GM23338 (cell line): Measurements from ENCODE around the gene STK33. TPM values are rescaled to one million over a fixed set of nuclear protein-coding genes. Genes with fewer than 3 reads are reported as not detected.

Source experiments
- ATAC-seq: fragments of 200-7000 bp; cut with Tn5 transposase; 3 replicates; pipeline ENCODE4 v1.9.1; 2020
- DNase-seq: peaks from one replicate; pipeline ENCODE4 v3.0.0-alpha.2; 2015; ENCODE audit warnings: low spot score
- H2AFZ ChIP-seq: fragments of 200-600 bp; sonication (generic); 2 replicates; pipeline ENCODE4 v1.8.0; 2016; ENCODE audit warnings: antibody characterized with exemption, mild to moderate bottlenecking, moderate library complexity
- H3F3A ChIP-seq: fragments of 200-600 bp; sonication (generic); replicated peaks from 2 replicates; pipeline ENCODE4 v1.8.0; 2017; ENCODE audit warnings: antibody characterized with exemption, mixed run types, low read depth
- H3K27ac ChIP-seq: fragments of 200-600 bp; sonication (generic); 2 replicates; pipeline ENCODE4 v1.6.1; 2016; ENCODE audit warnings: low read depth
- H3K27me3 ChIP-seq: fragments of 200-600 bp; sonication (generic); 2 replicates; pipeline ENCODE4 v1.8.0; 2016; ENCODE audit warnings: mild to moderate bottlenecking, mixed run types, moderate library complexity; ENCODE audit not compliant: insufficient read depth
- H3K36me3 ChIP-seq: fragments of 200-600 bp; sonication (generic); 2 replicates; pipeline ENCODE4 v1.8.0; 2016; ENCODE audit warnings: mild to moderate bottlenecking; ENCODE audit not compliant: insufficient read depth
- H3K4me1 ChIP-seq: fragments of 200-600 bp; sonication (generic); 2 replicates; pipeline ENCODE4 v1.8.0; 2016; ENCODE audit warnings: mild to moderate bottlenecking, moderate library complexity; ENCODE audit not compliant: insufficient read depth
- H3K4me2 ChIP-seq: fragments of 200-600 bp; sonication (generic); 2 replicates; pipeline ENCODE4 v1.7.1; 2017; ENCODE audit warnings: mixed run types
- H3K4me3 ChIP-seq: fragments of 200-600 bp; sonication (generic); 2 replicates; pipeline ENCODE4 v1.6.1; 2016; ENCODE audit warnings: mixed run types
- H3K79me2 ChIP-seq: fragments of 200-600 bp; sonication (generic); replicated peaks from 2 replicates; pipeline ENCODE4 v1.8.0; 2017; ENCODE audit warnings: mild to moderate bottlenecking; ENCODE audit not compliant: insufficient read depth
- H3K9me2 ChIP-seq: fragments of 200-600 bp; sonication (generic); 2 replicates; pipeline ENCODE4 v1.8.0; 2017; ENCODE audit not compliant: insufficient read depth
- H4K20me1 ChIP-seq: fragments of 200-600 bp; sonication (generic); replicated peaks from 2 replicates; pipeline ENCODE4 v1.8.0; 2017; ENCODE audit warnings: mild to moderate bottlenecking; ENCODE audit not compliant: insufficient read depth
- H3K27ac Mint-ChIP-seq: 2 replicates; pipeline ENCODE4 v1.8.0; 2020; ENCODE audit warnings: inconsistent platforms, mild to moderate bottlenecking, moderate library complexity, mixed read lengths
- H3K27me3 Mint-ChIP-seq: 3 replicates; pipeline ENCODE4 v1.8.0; 2022; ENCODE audit warnings: low read depth, mild to moderate bottlenecking, moderate library complexity, mixed read lengths, inconsistent platforms; ENCODE audit not compliant: insufficient read depth, poor library complexity
- H3K36me3 Mint-ChIP-seq: 3 replicates; pipeline ENCODE4 v1.8.0; 2021; ENCODE audit warnings: low read depth, mild to moderate bottlenecking, inconsistent platforms, moderate library complexity, mixed read lengths
- H3K4me1 Mint-ChIP-seq: 3 replicates; pipeline ENCODE4 v1.8.0; 2020; ENCODE audit warnings: mild to moderate bottlenecking, inconsistent platforms, mixed read lengths
- H3K4me3 Mint-ChIP-seq: 3 replicates; pipeline ENCODE4 v1.8.0; 2021; ENCODE audit warnings: moderate library complexity, mild to moderate bottlenecking, inconsistent platforms, mixed read lengths
- H3K9me3 Mint-ChIP-seq: 3 replicates; pipeline ENCODE4 v1.8.0; 2020; ENCODE audit warnings: moderate library complexity, mild to moderate bottlenecking, inconsistent platforms, mixed read lengths
- CREB1 ChIP-seq: fragments of 250-450 bp; sonication (Bioruptor Pico); IDR thresholded peaks from 2 replicates; pipeline ENCODE4 v1.5.0; 2020; ENCODE audit warnings: low read depth, mild to moderate bottlenecking, moderate library complexity
- CTCF ChIP-seq, 2 experiments: fragments of 200-600 bp in 1 of 2; sonication (generic) in 1 of 2; conservative IDR thresholded peaks; 2 replicates each; pipeline versions ENCODE4 v1.5.1 to v1.6.1; 2016 to 2017; ENCODE audit warnings: antibody characterized with exemption in 2 of 2, low read depth in 2 of 2, mild to moderate bottlenecking in 2 of 2, moderate library complexity in 1 of 2
- EZH2 ChIP-seq: fragments of 200-600 bp; sonication (generic); IDR thresholded peaks from one replicate; pipeline ENCODE4 v1.8.0; 2017; ENCODE audit warnings: antibody characterized with exemption, mild to moderate bottlenecking, low read depth; ENCODE audit not compliant: unreplicated experiment
- JUNB ChIP-seq: IDR thresholded peaks from one replicate; pipeline ENCODE4 v1.6.1; 2016; ENCODE audit warnings: antibody characterized with exemption; ENCODE audit not compliant: unreplicated experiment
- NANOG ChIP-seq: IDR thresholded peaks from 2 replicates; pipeline ENCODE4 v1.6.1; 2016; ENCODE audit warnings: antibody characterized with exemption, borderline replicate concordance
- POLR2AphosphoS5 ChIP-seq: IDR thresholded peaks from 2 replicates; pipeline ENCODE4 v1.6.1; 2016; ENCODE audit warnings: antibody characterized with exemption, low read depth
- STAT1 ChIP-seq: IDR thresholded peaks from one replicate; pipeline ENCODE4 v1.6.1; 2016; ENCODE audit warnings: antibody characterized with exemption; ENCODE audit not compliant: unreplicated experiment
- polyA plus RNA-seq: library from polyadenylated mRNA; unstranded; fragments of >200 nt; fragmentation: Nextera tagmentation; extraction: Ambion mirVana; gene quantifications from 2 replicates; pipeline ENCODE4 v1.2.1, GENCODE V29; 2016
- total RNA-seq: library from RNA; depleted of rRNA; stranded (reverse); fragments of >200 nt; shearing (Covaris generic); gene quantifications from 2 replicates; pipeline ENCODE4 v1.2.3, GENCODE V29; 2014
- TF ChIP-seq, protein P1 (sequence below): IDR thresholded peaks from one replicate; pipeline ENCODE4 v1.6.1; 2018; ENCODE audit warnings: antibody characterized with exemption; ENCODE audit not compliant: unreplicated experiment
- TF ChIP-seq, protein P2 (sequence below): IDR thresholded peaks from 2 replicates; pipeline ENCODE4 v1.6.1; 2016; ENCODE audit warnings: antibody characterized with exemption

Gene STK33
- total and polyA plus RNA-seq, 2 experiments from 2014 or later, result 17.2 to 18.2 TPM

- TF ChIP-seq CTCF (conservative IDR thresholded peaks at IDR 0.05; ENCODE audit: low read depth in 2 of 2) (no peak), POLR2AphosphoS5 (no peak), CREB1 (CRISPR knock-in tag) (no peak), NANOG (no peak), JUNB (no peak), STAT1 (no peak), EZH2 (no peak)
- TF ChIP-seq, protein P1, sequence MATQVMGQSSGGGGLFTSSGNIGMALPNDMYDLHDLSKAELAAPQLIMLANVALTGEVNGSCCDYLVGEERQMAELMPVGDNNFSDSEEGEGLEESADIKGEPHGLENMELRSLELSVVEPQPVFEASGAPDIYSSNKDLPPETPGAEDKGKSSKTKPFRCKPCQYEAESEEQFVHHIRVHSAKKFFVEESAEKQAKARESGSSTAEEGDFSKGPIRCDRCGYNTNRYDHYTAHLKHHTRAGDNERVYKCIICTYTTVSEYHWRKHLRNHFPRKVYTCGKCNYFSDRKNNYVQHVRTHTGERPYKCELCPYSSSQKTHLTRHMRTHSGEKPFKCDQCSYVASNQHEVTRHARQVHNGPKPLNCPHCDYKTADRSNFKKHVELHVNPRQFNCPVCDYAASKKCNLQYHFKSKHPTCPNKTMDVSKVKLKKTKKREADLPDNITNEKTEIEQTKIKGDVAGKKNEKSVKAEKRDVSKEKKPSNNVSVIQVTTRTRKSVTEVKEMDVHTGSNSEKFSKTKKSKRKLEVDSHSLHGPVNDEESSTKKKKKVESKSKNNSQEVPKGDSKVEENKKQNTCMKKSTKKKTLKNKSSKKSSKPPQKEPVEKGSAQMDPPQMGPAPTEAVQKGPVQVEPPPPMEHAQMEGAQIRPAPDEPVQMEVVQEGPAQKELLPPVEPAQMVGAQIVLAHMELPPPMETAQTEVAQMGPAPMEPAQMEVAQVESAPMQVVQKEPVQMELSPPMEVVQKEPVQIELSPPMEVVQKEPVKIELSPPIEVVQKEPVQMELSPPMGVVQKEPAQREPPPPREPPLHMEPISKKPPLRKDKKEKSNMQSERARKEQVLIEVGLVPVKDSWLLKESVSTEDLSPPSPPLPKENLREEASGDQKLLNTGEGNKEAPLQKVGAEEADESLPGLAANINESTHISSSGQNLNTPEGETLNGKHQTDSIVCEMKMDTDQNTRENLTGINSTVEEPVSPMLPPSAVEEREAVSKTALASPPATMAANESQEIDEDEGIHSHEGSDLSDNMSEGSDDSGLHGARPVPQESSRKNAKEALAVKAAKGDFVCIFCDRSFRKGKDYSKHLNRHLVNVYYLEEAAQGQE, result no peak
Measured at GRCh38 chr11:8601376-8602133, 7.5 kb upstream of the STK33 start (continued).

- Histone ChIP-seq H3K27me3 (no peaks in the 10 kb centered on the region), H3K9me2 (no peaks in the 10 kb centered on the region), H3K4me1 (peaks cover 18% of the 10 kb centered on the region; the same call in 1 of the 2 replicates), H3F3A (no peaks in the 10 kb centered on the region), H3K4me3 (no peak overlapping the region), H4K20me1 (no peaks in the 10 kb centered on the region), H3K36me3 (no peaks in the 10 kb centered on the region), H3K4me2 (no peak overlapping the region), H3K27ac (no peak overlapping the region), H2AFZ (no peak overlapping the region), H3K79me2 (no peaks in the 10 kb centered on the region)
- Mint-ChIP-seq H3K4me1 (peaks cover 11% of the 10 kb centered on the region), H3K36me3 (no peaks in the 10 kb centered on the region), H3K9me3 (no peaks in the 10 kb centered on the region), H3K27me3 (no peaks in the 10 kb centered on the region), H3K27ac (no peak overlapping the region), H3K4me3 (no peak overlapping the region)
- ATAC-seq, result no peak
- no peak for DNase-seq
- TF ChIP-seq NANOG (no peak), EZH2 (no peak), CREB1 (CRISPR knock-in tag) (no peak), JUNB (no peak), CTCF (conservative IDR thresholded peaks at IDR 0.05; ENCODE audit: low read depth in 2 of 2) (no peak), STAT1 (no peak), POLR2AphosphoS5 (no peak)
- TF ChIP-seq, protein P1, result no peak
- TF ChIP-seq, protein P2, sequence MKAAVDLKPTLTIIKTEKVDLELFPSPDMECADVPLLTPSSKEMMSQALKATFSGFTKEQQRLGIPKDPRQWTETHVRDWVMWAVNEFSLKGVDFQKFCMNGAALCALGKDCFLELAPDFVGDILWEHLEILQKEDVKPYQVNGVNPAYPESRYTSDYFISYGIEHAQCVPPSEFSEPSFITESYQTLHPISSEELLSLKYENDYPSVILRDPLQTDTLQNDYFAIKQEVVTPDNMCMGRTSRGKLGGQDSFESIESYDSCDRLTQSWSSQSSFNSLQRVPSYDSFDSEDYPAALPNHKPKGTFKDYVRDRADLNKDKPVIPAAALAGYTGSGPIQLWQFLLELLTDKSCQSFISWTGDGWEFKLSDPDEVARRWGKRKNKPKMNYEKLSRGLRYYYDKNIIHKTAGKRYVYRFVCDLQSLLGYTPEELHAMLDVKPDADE, result no peak
Measured at GRCh38 chr11:8598506-8598905, 4.5 kb upstream of the STK33 start.
